Neural progenitor cell (in vitro differentiated cells): ENCODE results near the gene TNNT3. TPM values are rescaled to one million over a fixed set of nuclear protein-coding genes. Genes with fewer than 3 reads are reported as not detected.

ENCODE experiments used
- DNase-seq: peaks from one replicate; pipeline ENCODE4 v3.0.0-alpha.2; 2016; ENCODE audit warnings: low spot score
- H2AFZ ChIP-seq: fragments of 200-600 bp; sonication (generic); replicated peaks from 2 replicates; pipeline ENCODE4 v1.6.1; 2016; ENCODE audit warnings: antibody characterized with exemption
- H3F3A ChIP-seq: fragments of 200-600 bp; sonication (generic); 2 replicates; pipeline ENCODE4 v1.6.1; 2016; ENCODE audit warnings: antibody characterized with exemption, low read depth
- H3K27ac ChIP-seq: fragments of 200-600 bp; sonication (generic); 2 replicates; pipeline ENCODE4 v1.5.1; 2016; ENCODE audit warnings: mild to moderate bottlenecking
- H3K27me3 ChIP-seq: fragments of 200-600 bp; sonication (generic); 2 replicates; pipeline ENCODE4 v1.6.1; 2016; ENCODE audit warnings: mild to moderate bottlenecking, moderate library complexity
- H3K36me3 ChIP-seq: fragments of 200-600 bp; sonication (generic); 2 replicates; pipeline ENCODE4 v1.5.1; 2016
- H3K4me1 ChIP-seq: fragments of 200-600 bp; sonication (generic); 2 replicates; pipeline ENCODE4 v1.6.1; 2016; ENCODE audit warnings: mixed run types
- H3K4me2 ChIP-seq: fragments of 200-600 bp; sonication (generic); 2 replicates; pipeline ENCODE4 v1.6.1; 2016
- H3K4me3 ChIP-seq: fragments of 200-600 bp; sonication (generic); 2 replicates; pipeline ENCODE4 v1.5.1; 2016
- H3K79me2 ChIP-seq: fragments of 200-600 bp; sonication (generic); 2 replicates; pipeline ENCODE4 v1.6.1; 2016; ENCODE audit warnings: low read depth
- H3K9ac ChIP-seq: fragments of 200-600 bp; sonication (generic); 2 replicates; pipeline ENCODE4 v1.6.1; 2016
- H3K9me3 ChIP-seq: fragments of 200-600 bp; sonication (generic); 2 replicates; pipeline ENCODE4 v1.5.1; 2016; ENCODE audit warnings: low read depth
- H4K20me1 ChIP-seq: fragments of 200-600 bp; sonication (generic); 2 replicates; pipeline ENCODE4 v1.6.1; 2016; ENCODE audit warnings: low read depth
- H3K27ac Mint-ChIP-seq: 3 replicates; pipeline ENCODE4 v1.8.0; 2021; ENCODE audit warnings: mixed read lengths
- H3K27me3 Mint-ChIP-seq: 2 replicates; pipeline ENCODE4 v1.8.0; 2022; ENCODE audit warnings: low read depth, mild to moderate bottlenecking, inconsistent platforms, moderate library complexity, mixed read lengths; ENCODE audit not compliant: insufficient read depth
- H3K36me3 Mint-ChIP-seq: 3 replicates; pipeline ENCODE4 v1.8.0; 2021; ENCODE audit warnings: mixed read lengths
- H3K4me1 Mint-ChIP-seq: 3 replicates; pipeline ENCODE4 v1.8.0; 2021; ENCODE audit warnings: mixed read lengths
- H3K4me3 Mint-ChIP-seq: 3 replicates; pipeline ENCODE4 v1.8.0; 2021; ENCODE audit warnings: mild to moderate bottlenecking, moderate library complexity, mixed read lengths
- H3K9me3 Mint-ChIP-seq: 3 replicates; pipeline ENCODE4 v1.8.0; 2020; ENCODE audit warnings: mixed read lengths
- EZH2 ChIP-seq: fragments of 200-600 bp; sonication (generic); IDR thresholded peaks from 2 replicates; pipeline ENCODE4 v1.6.1; 2017; ENCODE audit warnings: antibody characterized with exemption, mild to moderate bottlenecking, moderate library complexity
- EZH2phosphoT487 ChIP-seq: fragments of 200-600 bp; sonication (generic); IDR thresholded peaks from 2 replicates; pipeline ENCODE4 v1.6.1; 2017; ENCODE audit warnings: antibody characterized with exemption
- total RNA-seq: library from RNA; depleted of rRNA; stranded (reverse); fragments of >200 nt; gene quantifications from 2 replicates; pipeline ENCODE4 v1.2.3, GENCODE V29; 2015; ENCODE audit warnings: low replicate concordance
- TF ChIP-seq, protein P1 (sequence below): fragments of 200-600 bp; sonication (generic); IDR thresholded peaks from 2 replicates; pipeline ENCODE4 v1.5.1; 2017; ENCODE audit warnings: antibody characterized with exemption, mild to moderate bottlenecking

The TNNT3 gene
- total RNA-seq, 1 donor from 2014 or later = 0.92 TPM

DNA sequence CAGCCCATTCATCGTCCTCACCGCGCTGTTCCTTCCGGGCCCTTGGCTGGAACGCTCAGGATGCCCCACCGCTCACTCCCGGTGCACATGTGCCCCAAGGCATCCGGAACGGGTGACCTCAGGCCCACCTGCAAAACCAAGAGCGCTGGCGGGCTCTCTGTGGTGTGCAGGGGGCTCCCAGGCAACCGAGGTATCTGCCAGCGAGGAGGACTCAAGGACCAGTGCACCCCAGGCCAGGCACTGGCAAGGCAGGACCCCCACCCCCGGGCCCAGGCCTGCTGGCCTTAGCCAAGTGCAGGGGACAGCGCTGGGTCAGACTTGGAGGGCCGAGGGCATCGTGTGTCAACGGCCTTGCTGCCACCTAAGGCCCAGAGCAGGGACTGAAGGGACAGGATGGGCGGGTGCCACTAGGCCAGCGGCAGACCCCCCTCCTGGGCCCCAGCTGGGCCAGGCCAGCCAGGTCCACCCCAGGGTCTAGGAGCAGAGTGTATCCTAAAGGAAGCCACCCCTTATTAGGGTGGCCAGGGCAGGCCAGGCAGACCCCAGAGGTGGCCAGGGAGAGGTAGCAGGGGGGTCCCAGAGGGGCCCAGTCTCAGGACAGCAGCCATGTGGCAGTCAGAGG is 8.5 kb downstream of the TNNT3 start:
- Histone ChIP-seq H3K27me3 (no peaks in the 10 kb centered on the region), H3F3A (no peaks in the 10 kb centered on the region), H3K36me3 (no peaks in the 10 kb centered on the region), H2AFZ (no peak overlapping the region), H3K4me3 (no peak overlapping the region), H3K4me2 (no peak overlapping the region), H3K9ac (no peak overlapping the region), H3K27ac (no peak overlapping the region), H4K20me1 (no peaks in the 10 kb centered on the region), H3K4me1 (peaks cover 4% of the 10 kb centered on the region), H3K9me3 (no peaks in the 10 kb centered on the region), H3K79me2 (no peaks in the 10 kb centered on the region)
- no peaks in the 10 kb centered on the region for H3K36me3 Mint-ChIP-seq
- H3K4me1 Mint-ChIP-seq = peaks cover 14% of the 10 kb centered on the region
- DNase-seq = peak; percentile 1
- peaks cover 14% of the 10 kb centered on the region for H3K27me3 Mint-ChIP-seq
- H3K4me3 Mint-ChIP-seq = no peak overlapping the region
- TF ChIP-seq, protein P1, sequence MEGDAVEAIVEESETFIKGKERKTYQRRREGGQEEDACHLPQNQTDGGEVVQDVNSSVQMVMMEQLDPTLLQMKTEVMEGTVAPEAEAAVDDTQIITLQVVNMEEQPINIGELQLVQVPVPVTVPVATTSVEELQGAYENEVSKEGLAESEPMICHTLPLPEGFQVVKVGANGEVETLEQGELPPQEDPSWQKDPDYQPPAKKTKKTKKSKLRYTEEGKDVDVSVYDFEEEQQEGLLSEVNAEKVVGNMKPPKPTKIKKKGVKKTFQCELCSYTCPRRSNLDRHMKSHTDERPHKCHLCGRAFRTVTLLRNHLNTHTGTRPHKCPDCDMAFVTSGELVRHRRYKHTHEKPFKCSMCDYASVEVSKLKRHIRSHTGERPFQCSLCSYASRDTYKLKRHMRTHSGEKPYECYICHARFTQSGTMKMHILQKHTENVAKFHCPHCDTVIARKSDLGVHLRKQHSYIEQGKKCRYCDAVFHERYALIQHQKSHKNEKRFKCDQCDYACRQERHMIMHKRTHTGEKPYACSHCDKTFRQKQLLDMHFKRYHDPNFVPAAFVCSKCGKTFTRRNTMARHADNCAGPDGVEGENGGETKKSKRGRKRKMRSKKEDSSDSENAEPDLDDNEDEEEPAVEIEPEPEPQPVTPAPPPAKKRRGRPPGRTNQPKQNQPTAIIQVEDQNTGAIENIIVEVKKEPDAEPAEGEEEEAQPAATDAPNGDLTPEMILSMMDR = no peak
- TF ChIP-seq EZH2 (no peak), EZH2phosphoT487 (no peak)
- H3K9me3 Mint-ChIP-seq = no peaks in the 10 kb centered on the region
- H3K27ac Mint-ChIP-seq = no peak overlapping the region

DNA sequence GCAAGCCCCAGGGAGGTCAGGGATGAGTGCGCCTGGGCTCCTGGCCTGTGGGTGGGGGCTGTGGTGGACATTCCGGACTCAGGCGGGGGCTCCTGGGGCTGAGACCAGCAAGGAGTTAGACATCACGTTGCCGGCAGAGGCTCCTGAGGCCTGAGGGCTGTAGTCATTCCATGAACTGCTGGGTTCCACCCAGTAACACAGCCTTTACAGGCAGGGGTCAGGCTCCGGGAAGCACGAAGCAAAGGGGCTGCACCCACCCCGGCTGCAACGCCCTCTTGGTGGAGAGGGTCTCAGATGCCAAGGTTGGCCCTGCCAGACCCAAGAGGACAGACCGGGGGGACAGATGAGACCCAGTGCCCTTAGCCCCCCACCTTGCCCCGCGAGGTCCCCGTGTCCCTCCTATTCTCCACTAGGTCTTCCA is 9.0 kb downstream of the TNNT3 start:
- Mint-ChIP-seq H3K27me3 (peaks cover 19% of the 10 kb centered on the region), H3K4me3 (no peak overlapping the region), H3K9me3 (no peaks in the 10 kb centered on the region), H3K36me3 (no peaks in the 10 kb centered on the region), H3K27ac (no peak overlapping the region), H3K4me1 (peaks cover 17% of the 10 kb centered on the region)
- Histone ChIP-seq H3F3A (no peaks in the 10 kb centered on the region), H3K4me1 (peaks cover 4% of the 10 kb centered on the region), H3K4me2 (no peak overlapping the region), H3K36me3 (no peaks in the 10 kb centered on the region), H3K79me2 (no peaks in the 10 kb centered on the region), H3K9me3 (no peaks in the 10 kb centered on the region), H4K20me1 (no peaks in the 10 kb centered on the region), H3K27ac (no peak overlapping the region), H3K9ac (no peak overlapping the region), H3K27me3 (no peaks in the 10 kb centered on the region), H3K4me3 (no peak overlapping the region), H2AFZ (no peak overlapping the region)
- TF ChIP-seq EZH2phosphoT487 = no peak
- TF ChIP-seq, protein P1 = no peak
- TF ChIP-seq EZH2 = no peak
- DNase-seq = no peak

DNA sequence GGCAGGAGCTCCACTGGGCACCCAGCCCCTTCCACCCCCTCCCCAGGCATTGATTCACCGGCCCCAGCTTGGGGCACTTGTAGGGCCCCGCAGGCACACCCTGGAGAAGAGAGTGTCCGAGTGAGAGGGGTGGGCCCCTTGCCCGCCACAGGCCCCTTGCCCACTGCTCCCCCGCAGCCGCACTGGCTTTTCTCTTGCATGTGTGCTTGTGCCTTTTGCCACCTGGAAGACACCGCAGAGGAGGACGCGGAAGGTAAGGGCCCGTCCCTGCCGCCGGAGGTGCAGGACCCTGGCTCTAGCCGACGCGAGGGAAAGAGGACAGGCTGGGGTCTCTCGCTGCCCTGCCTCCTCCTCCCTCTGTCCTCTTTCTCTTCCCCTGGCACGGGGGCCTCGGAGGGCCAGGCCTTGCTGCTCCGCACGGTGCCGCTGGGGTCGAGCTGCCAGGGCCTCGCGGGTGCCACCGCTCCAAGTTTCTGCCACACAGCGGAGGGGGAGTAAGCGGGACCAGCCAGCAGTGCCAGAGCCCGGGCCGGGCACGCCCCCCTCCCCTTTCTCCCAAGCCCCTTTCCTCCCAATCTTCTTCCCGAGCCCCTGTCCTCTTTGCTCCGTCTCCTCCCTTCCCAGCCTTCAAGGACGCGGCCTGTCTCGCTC is 9.5 kb downstream of the TNNT3 start:
- Mint-ChIP-seq H3K27me3 (peaks cover 18% of the 10 kb centered on the region), H3K36me3 (no peaks in the 10 kb centered on the region), H3K9me3 (no peaks in the 10 kb centered on the region), H3K27ac (no peak overlapping the region), H3K4me1 (peaks cover 17% of the 10 kb centered on the region), H3K4me3 (no peak overlapping the region)
- Histone ChIP-seq H3K36me3 (no peaks in the 10 kb centered on the region), H3K9ac (no peak overlapping the region), H4K20me1 (no peaks in the 10 kb centered on the region), H3K27ac (no peak overlapping the region), H3K27me3 (no peaks in the 10 kb centered on the region), H2AFZ (no peak overlapping the region), H3K4me1 (peaks cover 4% of the 10 kb centered on the region), H3K9me3 (no peaks in the 10 kb centered on the region), H3F3A (no peaks in the 10 kb centered on the region), H3K79me2 (no peaks in the 10 kb centered on the region), H3K4me3 (no peak overlapping the region), H3K4me2 (no peak overlapping the region)
- DNase-seq = peak; percentile 1
- no peak for TF ChIP-seq EZH2phosphoT487
- TF ChIP-seq, protein P1 = no peak
- no peak for TF ChIP-seq EZH2
